Measurements from ENCODE around the gene WAPL. TPM values are rescaled to one million over a fixed set of nuclear protein-coding genes. Genes with fewer than 3 reads are reported as not detected.

WAPL gene
- total and polyA plus RNA-seq, 7 donors = 15.0 to 44.2 (median 33.8) TPM

GRCh38 chr10:86511027-86511865, 10.3 kb downstream of the WAPL start:
- intact Hi-C loops (cut with DNase I) = no loop called here
- H3K27me3 ChIP-seq = no peaks in the 10 kb centered on the region
- 96 to 97% methylated on average over 5 of the region's 5 CpGs for WGBS, 2 donors
- H3K9me3 ChIP-seq = no peaks in the 10 kb centered on the region
- H3K36me3 ChIP-seq = peaks cover 0 to 20% (median 4%) of the 10 kb centered on the region in 4 donors
- DNase-seq = no peak
- H3K4me3 ChIP-seq = no peak overlapping the region
- H3K27ac ChIP-seq = no peak overlapping the region
- H3K4me1 ChIP-seq = peaks cover 0 to 51% (median 39%) of the 10 kb centered on the region in 4 donors
- TF ChIP-seq POLR2AphosphoS5 (IDR thresholded peaks at IDR 0.05) (no peak), CTCF (IDR thresholded peaks at IDR 0.05) (no peak), POLR2A (IDR thresholded peaks at IDR 0.05) (no peak), EP300 (IDR thresholded peaks at IDR 0.05) (no peak)

- WGBS, 2 donors = 92 to 96% methylated on average over 3 of the region's 3 CpGs
- intact Hi-C loops (cut with DNase I) = no loop called here
- no peak for DNase-seq
- no peak overlapping the region for H3K4me3 ChIP-seq
- H3K27me3 ChIP-seq = no peaks in the 10 kb centered on the region
- no peak overlapping the region for H3K27ac ChIP-seq
- H3K4me1 ChIP-seq = peaks cover 0 to 39% (median 27%) of the 10 kb centered on the region in 4 donors
- TF ChIP-seq EP300 (IDR thresholded peaks at IDR 0.05) (no peak), CTCF (IDR thresholded peaks at IDR 0.05) (no peak), POLR2A (IDR thresholded peaks at IDR 0.05) (no peak)
- H3K36me3 ChIP-seq = peaks cover 0 to 5% (median 0%) of the 10 kb centered on the region in 4 donors
- H3K9me3 ChIP-seq = no peaks in the 10 kb centered on the region
These were observed 12.4 kb downstream of the WAPL start for GRCh38 chr10:86509145-86509544.

- intact Hi-C loops (cut with DNase I) = no loop called here
- Histone ChIP-seq H3K4me3 (no peak overlapping the region), H3K27ac (no peak overlapping the region), H3K27me3 (no peaks in the 10 kb centered on the region), H3K9me3 (no peaks in the 10 kb centered on the region), H3K36me3 (peaks cover 0 to 9% (median 0%) of the 10 kb centered on the region in 4 donors), H3K4me1 (peaks cover 0 to 36% (median 22%) of the 10 kb centered on the region in 4 donors)
- 89 to 96% methylated on average over 6 of the region's 6 CpGs for WGBS, 2 donors
- no peak for DNase-seq
- no peak for TF ChIP-seq CTCF (IDR thresholded peaks at IDR 0.05)
- no peak for TF ChIP-seq POLR2AphosphoS5 (IDR thresholded peaks at IDR 0.05)
- no peak for TF ChIP-seq POLR2A (IDR thresholded peaks at IDR 0.05)
- TF ChIP-seq EP300 (IDR thresholded peaks at IDR 0.05) = no peak
These were observed 13.4 kb downstream of the WAPL start for GRCh38 chr10:86508217-86508616.

GRCh38 chr10:86506499-86506898, 15.1 kb downstream of the WAPL start:
- Histone ChIP-seq H3K36me3 (peaks cover 0 to 17% (median 0%) of the 10 kb centered on the region in 4 donors), H3K27ac (no peak overlapping the region), H3K27me3 (no peaks in the 10 kb centered on the region), H3K4me3 (no peak overlapping the region), H3K4me1 (peaks cover 0 to 23% (median 9%) of the 10 kb centered on the region in 4 donors), H3K9me3 (no peaks in the 10 kb centered on the region)
- DNase-seq = no peak
- intact Hi-C loops (cut with DNase I) = no loop called here
- 75 to 81% methylated on average over 4 of the region's 4 CpGs for WGBS, 2 donors
- TF ChIP-seq POLR2A (IDR thresholded peaks at IDR 0.05) = no peak
- TF ChIP-seq POLR2AphosphoS5 (IDR thresholded peaks at IDR 0.05) = no peak
- no peak for TF ChIP-seq CTCF (IDR thresholded peaks at IDR 0.05)
- TF ChIP-seq EP300 (IDR thresholded peaks at IDR 0.05) = no peak

Data from sigmoid colon (tissue), 7 donors.